Lung (tissue), 12 donors: ENCODE data around the gene SEPTIN5. TPM values are rescaled to one million over a fixed set of nuclear protein-coding genes. Genes with fewer than 3 reads are reported as not detected.

Source experiments
- ATAC-seq: fragments of 200-7000 bp; cut with Tn5 transposase; one replicate; pipeline ENCODE4 v1.9.1; 2020; ENCODE audit warnings: moderate number of reproducible peaks; ENCODE audit not compliant: insufficient read depth, low FRiP score
- DNase-seq, 3 donors: peaks; one replicate each; pipeline ENCODE4 v3.0.0-alpha.2; 2013 to 2017
- H3K27ac ChIP-seq, 2 donors: one replicate each; pipeline ENCODE4 v1.5.1; 2013; ENCODE audit warnings: mild to moderate bottlenecking in 2 of 2, moderate library complexity in 2 of 2, control low read depth in 1 of 2, inconsistent platforms in 1 of 2, low read depth in 1 of 2, low read length in 1 of 2
- H3K27me3 ChIP-seq, 3 donors: one replicate each; pipeline ENCODE4 v1.5.1; 2013; ENCODE audit warnings: low read length in 2 of 3; ENCODE audit not compliant: control insufficient read depth in 3 of 3, insufficient read depth in 3 of 3
- H3K36me3 ChIP-seq, 4 donors: one replicate each; pipeline ENCODE4 v1.5.1; 2013; ENCODE audit warnings: low read length in 4 of 4, mild to moderate bottlenecking in 1 of 4, moderate library complexity in 1 of 4; ENCODE audit not compliant: control insufficient read depth in 4 of 4, insufficient read depth in 4 of 4
- H3K4me1 ChIP-seq, 5 donors: one replicate each; pipeline ENCODE4 v1.5.1; 2013; ENCODE audit warnings: low read length in 5 of 5, mild to moderate bottlenecking in 2 of 5, moderate library complexity in 1 of 5; ENCODE audit not compliant: control insufficient read depth in 5 of 5, insufficient read depth in 5 of 5
- H3K4me3 ChIP-seq: one replicate; pipeline ENCODE4 v1.5.1; 2013; ENCODE audit warnings: mild to moderate bottlenecking, control low read depth, moderate library complexity
- H3K9ac ChIP-seq, 2 donors: one replicate each; pipeline ENCODE4 v1.5.1; 2013; ENCODE audit warnings: low read length in 2 of 2, control low read depth in 1 of 2; ENCODE audit not compliant: insufficient read depth in 1 of 2
- H3K9me3 ChIP-seq, 4 donors: one replicate each; pipeline ENCODE4 v1.5.1; 2013; ENCODE audit warnings: low read length in 3 of 4, mild to moderate bottlenecking in 1 of 4, moderate library complexity in 1 of 4; ENCODE audit not compliant: control insufficient read depth in 4 of 4, insufficient read depth in 3 of 4
- WGBS, 2 donors: extraction: QIAGEN DNeasy Blood & Tissue Kit; methylation state at CpG; one replicate each; pipeline ENCODE4 v1.1.7; 2013; 5-methylcytosine and 5-hydroxymethylcytosine counted together
- polyA plus RNA-seq, 2 donors: library from polyadenylated mRNA; stranded (reverse); fragments of 200-250 nt; gene quantifications; one replicate each; pipeline ENCODE4 v1.2.1, GENCODE V29; 2013
- total RNA-seq, 2 donors: library from RNA; depleted of rRNA in 1 of 2; stranded (reverse); fragments of >200 nt in 1 of 2; gene quantifications; one replicate each; pipeline ENCODE4 v1.2.1, GENCODE V29; 2014 to 2021
- TF ChIP-seq, protein P1 (sequence below): IDR thresholded peaks from 2 replicates; pipeline ENCODE4 v1.5.1; 2012; ENCODE audit warnings: mild to moderate bottlenecking; ENCODE audit errors: control extremely low read depth, extremely low read depth
- donor health status: control.
- donor health status: control.
- donor health status: Bipolar disorder and iron deficiency.
- donor health status: healthy.
- donor health status: DM: yes; HTN: yes; CAD: no.

Gene SEPTIN5
- total and polyA plus RNA-seq, 4 donors, result 10.4 to 32.5 (median 14.2) TPM

GRCh38 chr22:19739911-19740449 is 25.7 kb downstream of the SEPTIN5 start:
- DNase-seq, result no peak
- no peak overlapping the region for H3K4me3 ChIP-seq
- H3K27me3 ChIP-seq, result no peaks in the 10 kb centered on the region
- no peak overlapping the region for H3K9ac ChIP-seq
- peaks cover 0 to 30% (median 0%) of the 10 kb centered on the region in 5 donors for H3K4me1 ChIP-seq
- no peak overlapping the region for H3K27ac ChIP-seq
- H3K9me3 ChIP-seq, result no peaks in the 10 kb centered on the region
- TF ChIP-seq, protein P1, sequence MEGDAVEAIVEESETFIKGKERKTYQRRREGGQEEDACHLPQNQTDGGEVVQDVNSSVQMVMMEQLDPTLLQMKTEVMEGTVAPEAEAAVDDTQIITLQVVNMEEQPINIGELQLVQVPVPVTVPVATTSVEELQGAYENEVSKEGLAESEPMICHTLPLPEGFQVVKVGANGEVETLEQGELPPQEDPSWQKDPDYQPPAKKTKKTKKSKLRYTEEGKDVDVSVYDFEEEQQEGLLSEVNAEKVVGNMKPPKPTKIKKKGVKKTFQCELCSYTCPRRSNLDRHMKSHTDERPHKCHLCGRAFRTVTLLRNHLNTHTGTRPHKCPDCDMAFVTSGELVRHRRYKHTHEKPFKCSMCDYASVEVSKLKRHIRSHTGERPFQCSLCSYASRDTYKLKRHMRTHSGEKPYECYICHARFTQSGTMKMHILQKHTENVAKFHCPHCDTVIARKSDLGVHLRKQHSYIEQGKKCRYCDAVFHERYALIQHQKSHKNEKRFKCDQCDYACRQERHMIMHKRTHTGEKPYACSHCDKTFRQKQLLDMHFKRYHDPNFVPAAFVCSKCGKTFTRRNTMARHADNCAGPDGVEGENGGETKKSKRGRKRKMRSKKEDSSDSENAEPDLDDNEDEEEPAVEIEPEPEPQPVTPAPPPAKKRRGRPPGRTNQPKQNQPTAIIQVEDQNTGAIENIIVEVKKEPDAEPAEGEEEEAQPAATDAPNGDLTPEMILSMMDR, result no peak
- H3K36me3 ChIP-seq, result no peaks in the 10 kb centered on the region
- WGBS, 2 donors, result 91% methylated on average over 7 of the region's 7 CpGs
- no peak for ATAC-seq

DNA sequence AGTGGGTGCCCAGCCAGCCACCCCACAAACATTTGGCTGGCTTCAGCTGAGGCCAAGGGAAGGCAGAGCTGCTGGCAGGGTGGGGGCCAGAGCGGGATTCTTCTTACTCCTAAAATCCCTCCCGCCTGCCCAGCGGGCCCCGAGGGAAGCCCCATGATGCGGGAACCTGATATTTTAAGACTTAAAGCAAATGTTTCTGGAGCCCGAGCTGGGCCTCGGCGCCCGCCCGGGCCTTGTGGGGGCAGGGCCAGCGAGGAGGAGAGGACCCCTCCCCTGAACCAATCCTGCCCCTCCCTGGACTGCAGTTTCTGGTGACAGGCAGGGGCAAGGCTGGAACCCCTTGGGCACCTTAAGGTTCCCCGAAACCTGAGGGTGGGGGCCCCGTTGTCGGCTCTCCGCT is 26.3 kb downstream of the SEPTIN5 start:
- H3K9me3 ChIP-seq, result no peaks in the 10 kb centered on the region
- TF ChIP-seq, protein P1, result no peak
- no peaks in the 10 kb centered on the region for H3K27me3 ChIP-seq
- peaks cover 0 to 35% (median 0%) of the 10 kb centered on the region in 5 donors for H3K4me1 ChIP-seq
- no peaks in the 10 kb centered on the region for H3K36me3 ChIP-seq
- no peak overlapping the region for H3K4me3 ChIP-seq
- ATAC-seq, result no peak
- H3K27ac ChIP-seq, result no peak overlapping the region
- DNase-seq, result no peak
- H3K9ac ChIP-seq, result no peak overlapping the region
- WGBS, 2 donors, result 91 to 94% methylated on average over 15 of the region's 15 CpGs

- H3K4me3 ChIP-seq, result no peak overlapping the region
- H3K27ac ChIP-seq, result no peak overlapping the region
- WGBS, 2 donors, result 94 to 97% methylated on average over 7 of the region's 7 CpGs
- H3K9ac ChIP-seq, result no peak overlapping the region
- H3K9me3 ChIP-seq, result no peaks in the 10 kb centered on the region
- no peak for DNase-seq
- H3K36me3 ChIP-seq, result no peaks in the 10 kb centered on the region
- TF ChIP-seq, protein P1, result no peak
- peaks cover 0 to 40% (median 0%) of the 10 kb centered on the region in 5 donors for H3K4me1 ChIP-seq
- no peaks in the 10 kb centered on the region for H3K27me3 ChIP-seq
- ATAC-seq, result no peak
Measured at GRCh38 chr22:19741053-19741452, 26.8 kb downstream of the SEPTIN5 start.
